Activated B cell treated with CpG ODN at 0.5 μM for 24 hours (primary cell): Measurements from ENCODE around the gene IFNL3. TPM values are rescaled to one million over a fixed set of nuclear protein-coding genes. Genes with fewer than 3 reads are reported as not detected.

Source experiments
- ATAC-seq: fragments of 200-7000 bp; cut with Tn5 transposase; one replicate; pipeline ENCODE4 v1.10.0; 2021; ENCODE audit warnings: low read depth, mild to moderate bottlenecking, moderate library complexity
- CTCF ChIA-PET: fragments of 350-600 bp; sonication (Branson Sonifier 250); formaldehyde crosslinking; loops from one replicate; lab custom pipeline; 2021; ENCODE audit warnings: antibody characterized with exemption; lab: Charles Lee
- POLR2A ChIA-PET: fragments of 350-600 bp; sonication (Branson Sonifier 250); formaldehyde crosslinking; loops from one replicate; lab custom pipeline; 2021; ENCODE audit warnings: antibody characterized with exemption; lab: Charles Lee
- DNase-seq: peaks from one replicate; pipeline ENCODE4 v3.0.0; 2022
- H3K27ac Mint-ChIP-seq: one replicate; pipeline ENCODE4 v1.8.0; 2020; ENCODE audit warnings: mixed read lengths
- H3K27me3 Mint-ChIP-seq: one replicate; pipeline ENCODE4 v1.8.0; 2021; ENCODE audit warnings: mixed read lengths
- H3K36me3 Mint-ChIP-seq: one replicate; pipeline ENCODE4 v1.8.0; 2021; ENCODE audit warnings: low read depth, mixed read lengths
- H3K4me1 Mint-ChIP-seq: one replicate; pipeline ENCODE4 v1.8.0; 2021; ENCODE audit warnings: mixed read lengths
- H3K4me3 Mint-ChIP-seq: one replicate; pipeline ENCODE4 v1.8.0; 2020; ENCODE audit warnings: mild to moderate bottlenecking, mixed read lengths
- H3K9me3 Mint-ChIP-seq: one replicate; pipeline ENCODE4 v1.8.0; 2020; ENCODE audit warnings: mixed read lengths
- CTCF ChIP-seq: fragments of 200-600 bp; IDR thresholded peaks from one replicate; pipeline ENCODE4 v1.8.0; 2022; ENCODE audit warnings: antibody characterized with exemption, mild to moderate bottlenecking
- intact Hi-C: fragments of 100-400 bp; cut with micrococcal nuclease; formaldehyde crosslinking; loops from one replicate; pipeline ENCODE4 v1.15.1; 2024
- total RNA-seq: library from RNA; stranded (reverse); gene quantifications from 2 replicates; pipeline ENCODE4 v1.2.3, GENCODE V29; 2022

IFNL3 gene
- total RNA-seq, 1 donor from 2014 or later, result not detected

GRCh38 chr19:39265321-39265916, 20.6 kb upstream of the IFNL3 start:
- Mint-ChIP-seq H3K27ac (no peak overlapping the region), H3K4me3 (no peak overlapping the region), H3K27me3 (peaks cover 39% of the 10 kb centered on the region), H3K4me1 (no peaks in the 10 kb centered on the region), H3K36me3 (no peaks in the 10 kb centered on the region), H3K9me3 (no peaks in the 10 kb centered on the region)
- TF ChIP-seq CTCF, result no peak
- DNase-seq (no peak), ATAC-seq (no peak)
- ChIA-PET CTCF (no interaction called here), POLR2A (no interaction called here)
- intact Hi-C loops, result no loop called here

GRCh38 chr19:39264306-39265290, 19.8 kb upstream of the IFNL3 start:
- Mint-ChIP-seq H3K36me3 (no peaks in the 10 kb centered on the region), H3K4me3 (no peak overlapping the region), H3K27me3 (peaks cover 35% of the 10 kb centered on the region), H3K4me1 (no peaks in the 10 kb centered on the region), H3K27ac (no peak overlapping the region), H3K9me3 (no peaks in the 10 kb centered on the region)
- ATAC-seq, result no peak
- intact Hi-C loops, result no loop called here
- TF ChIP-seq CTCF, result no peak
- CTCF ChIA-PET, result no interaction called here
- DNase-seq, result no peak
- POLR2A ChIA-PET, result no interaction called here

- H3K9me3 Mint-ChIP-seq, result no peaks in the 10 kb centered on the region
- DNase-seq (no peak), ATAC-seq (no peak)
- H3K4me1 Mint-ChIP-seq, result no peaks in the 10 kb centered on the region
- CTCF ChIA-PET, result no interaction called here
- peaks cover 31% of the 10 kb centered on the region for H3K27me3 Mint-ChIP-seq
- H3K27ac Mint-ChIP-seq, result no peak overlapping the region
- no peak overlapping the region for H3K4me3 Mint-ChIP-seq
- no peak for TF ChIP-seq CTCF
- POLR2A ChIA-PET, result no interaction called here
- intact Hi-C loops, result no loop called here
- H3K36me3 Mint-ChIP-seq, result no peaks in the 10 kb centered on the region
Observed at GRCh38 chr19:39263912-39264305, 19.1 kb upstream of the IFNL3 start.

GRCh38 chr19:39262496-39262895, 17.7 kb upstream of the IFNL3 start:
- peaks cover 26% of the 10 kb centered on the region for H3K27me3 Mint-ChIP-seq
- ChIA-PET CTCF (no interaction called here), POLR2A (no interaction called here)
- DNase-seq (no peak), ATAC-seq (no peak)
- H3K4me1 Mint-ChIP-seq, result no peaks in the 10 kb centered on the region
- no peaks in the 10 kb centered on the region for H3K36me3 Mint-ChIP-seq
- intact Hi-C loops, result no loop called here
- H3K4me3 Mint-ChIP-seq, result no peak overlapping the region
- no peak overlapping the region for H3K27ac Mint-ChIP-seq
- H3K9me3 Mint-ChIP-seq, result no peaks in the 10 kb centered on the region
- TF ChIP-seq CTCF, result no peak

GRCh38 chr19:39261704-39262103, 16.9 kb upstream of the IFNL3 start:
- ChIA-PET CTCF (no interaction called here), POLR2A (no interaction called here)
- ATAC-seq (no peak), DNase-seq (no peak)
- Mint-ChIP-seq H3K27ac (no peak overlapping the region), H3K4me3 (no peak overlapping the region), H3K36me3 (no peaks in the 10 kb centered on the region), H3K9me3 (peaks cover 2% of the 10 kb centered on the region), H3K4me1 (no peaks in the 10 kb centered on the region), H3K27me3 (peaks cover 32% of the 10 kb centered on the region)
- TF ChIP-seq CTCF, result no peak
- intact Hi-C loops, result no loop called here
